HL-60 (cell line): ENCODE measurements around the gene GRID1.

ENCODE experiments used
- DNase-seq, 2 experiments: peaks; one replicate each; pipeline ENCODE4 v3.0.0-alpha.2; 2010 to 2020; ENCODE audit warnings: low read depth in 1 of 2, low spot score in 1 of 2
- H3K27ac ChIP-seq: fragments of 250-450 bp; sonication (Bioruptor Pico); replicated peaks from 2 replicates; pipeline ENCODE4 v1.5.1; 2020; ENCODE audit warnings: mild to moderate bottlenecking, moderate library complexity
- H3K27me3 ChIP-seq: fragments of 250-450 bp; sonication (Bioruptor Pico); 2 replicates; pipeline ENCODE4 v1.5.1; 2021; ENCODE audit warnings: mild to moderate bottlenecking, moderate library complexity; ENCODE audit not compliant: insufficient read depth, poor library complexity, severe bottlenecking
- H3K4me3 ChIP-seq: replicated peaks from 2 replicates; pipeline ENCODE4 v1.5.1; 2011; ENCODE audit warnings: mild to moderate bottlenecking, control low read depth, low read length; ENCODE audit not compliant: insufficient read depth
- CTCF ChIP-seq: IDR thresholded peaks from one replicate; pipeline ENCODE4 v1.5.1; 2011; ENCODE audit warnings: low read length, control low read depth, inconsistent platforms; ENCODE audit not compliant: insufficient read depth
- GABPA ChIP-seq: IDR thresholded peaks from 2 replicates; pipeline ENCODE4 v1.6.1; 2012; ENCODE audit warnings: low read depth
- POLR2AphosphoS5 ChIP-seq: IDR thresholded peaks from 2 replicates; pipeline ENCODE4 v1.6.1; 2012; ENCODE audit warnings: low read depth
- REST ChIP-seq: IDR thresholded peaks from 2 replicates; pipeline ENCODE4 v1.6.1; 2012; ENCODE audit warnings: low read depth; ENCODE audit not compliant: insufficient replicate concordance
- SPI1 ChIP-seq: IDR thresholded peaks from 2 replicates; pipeline ENCODE4 v1.6.1; 2012; ENCODE audit warnings: low read depth, mild to moderate bottlenecking, borderline replicate concordance

The GRID1 gene

GRCh38 chr10:85603151-85603940, 763.2 kb downstream of the GRID1 start:
- no peak for TF ChIP-seq SPI1
- TF ChIP-seq GABPA: no peak
- no peak for TF ChIP-seq POLR2AphosphoS5
- TF ChIP-seq REST: no peak
- TF ChIP-seq CTCF: no peak
- DNase-seq: no peak
- no peaks in the 10 kb centered on the region for H3K27me3 ChIP-seq

GRCh38 chr10:85602713-85603112, 763.9 kb downstream of the GRID1 start:
- Histone ChIP-seq H3K4me3 (no peak overlapping the region), H3K27ac (no peak overlapping the region), H3K27me3 (no peaks in the 10 kb centered on the region)
- TF ChIP-seq GABPA (no peak), CTCF (no peak), REST (no peak), SPI1 (no peak), POLR2AphosphoS5 (no peak)
- no peak for DNase-seq

More at GRCh38 chr10:85603151-85603940, 763.2 kb downstream of the GRID1 start:
- no peak overlapping the region for H3K4me3 ChIP-seq
- H3K27ac ChIP-seq: no peak overlapping the region

- H3K27ac ChIP-seq: no peak overlapping the region
- H3K4me3 ChIP-seq: no peak overlapping the region
- no peak for DNase-seq
- no peaks in the 10 kb centered on the region for H3K27me3 ChIP-seq
- TF ChIP-seq CTCF (no peak), POLR2AphosphoS5 (no peak), SPI1 (no peak), REST (no peak), GABPA (no peak)
Observed at GRCh38 chr10:85602306-85602705, 764.3 kb downstream of the GRID1 start.
